GM21515 (cell line): Measurements from ENCODE around the gene DPY19L1.
A peak's percentile ranks its signal among the peaks of the same experiment; 100 is the strongest.
"Not testable (repeated sequence)": the region's sequence is repeated elsewhere in the genome, so short reads cannot be mapped to it uniquely, and the experiment has no call there.

Experiments used
- ATAC-seq: cut with Tn5 transposase; IDR thresholded peaks from one replicate; pipeline ENCODE4 v1.9.1; 2021; ENCODE audit not compliant: unreplicated experiment

The DPY19L1 gene

GRCh38 chr7:34991938-34992840 is 45.1 kb downstream of the DPY19L1 start:
- peak; percentile 73 for ATAC-seq

GRCh38 chr7:34988442-34989125 is 48.7 kb downstream of the DPY19L1 start:
- ATAC-seq: not testable (repeated sequence)

- not testable (repeated sequence) for ATAC-seq
Measured at GRCh38 chr7:34985155-34985554, 52.1 kb downstream of the DPY19L1 start.

GRCh38 chr7:34984140-34984539 is 53.1 kb downstream of the DPY19L1 start:
- not testable (repeated sequence) for ATAC-seq

GRCh38 chr7:34982371-34983019 is 54.8 kb downstream of the DPY19L1 start:
- no peak for ATAC-seq

GRCh38 chr7:34979124-34979523 is 58.2 kb downstream of the DPY19L1 start:
- ATAC-seq: not testable (repeated sequence)

- ATAC-seq: no peak
Measured at GRCh38 chr7:34973400-34973760, 63.9 kb downstream of the DPY19L1 start.

- not testable (repeated sequence) for ATAC-seq
Measured at GRCh38 chr7:34972739-34973399, 64.4 kb downstream of the DPY19L1 start.

- not testable (repeated sequence) for ATAC-seq
Measured at GRCh38 chr7:34967818-34968217, 69.5 kb downstream of the DPY19L1 start.

GRCh38 chr7:34966504-34966903 is 70.8 kb downstream of the DPY19L1 start:
- not testable (repeated sequence) for ATAC-seq

GRCh38 chr7:34958021-34958420 is 79.3 kb downstream of the DPY19L1 start:
- ATAC-seq: no peak

- no peak for ATAC-seq
Measured at GRCh38 chr7:34952822-34953221, 84.5 kb downstream of the DPY19L1 start.

- no peak for ATAC-seq
Measured at GRCh38 chr7:34949361-34949760, 87.9 kb downstream of the DPY19L1 start.

GRCh38 chr7:34947427-34947826 is 89.9 kb downstream of the DPY19L1 start:
- ATAC-seq: not testable (repeated sequence)

GRCh38 chr7:34946486-34946885 is 90.8 kb downstream of the DPY19L1 start:
- ATAC-seq: no peak

- ATAC-seq: not testable (repeated sequence)
Measured at GRCh38 chr7:34945894-34946477, 91.3 kb downstream of the DPY19L1 start.

GRCh38 chr7:34939175-34939574 is 98.1 kb downstream of the DPY19L1 start:
- ATAC-seq: no peak

- ATAC-seq: not testable (repeated sequence)
Measured at GRCh38 chr7:34935735-34936165, 101.5 kb downstream of the DPY19L1 start.

GRCh38 chr7:34931739-34932138 is 105.5 kb downstream of the DPY19L1 start:
- ATAC-seq: no peak

- not testable (repeated sequence) for ATAC-seq
Measured at GRCh38 chr7:34929783-34930182, 107.5 kb downstream of the DPY19L1 start.

- ATAC-seq: no peak
Measured at GRCh38 chr7:34928560-34928959, 108.7 kb downstream of the DPY19L1 start.
